ENCODE data around the gene TWIST2.

TWIST2 gene

DNA sequence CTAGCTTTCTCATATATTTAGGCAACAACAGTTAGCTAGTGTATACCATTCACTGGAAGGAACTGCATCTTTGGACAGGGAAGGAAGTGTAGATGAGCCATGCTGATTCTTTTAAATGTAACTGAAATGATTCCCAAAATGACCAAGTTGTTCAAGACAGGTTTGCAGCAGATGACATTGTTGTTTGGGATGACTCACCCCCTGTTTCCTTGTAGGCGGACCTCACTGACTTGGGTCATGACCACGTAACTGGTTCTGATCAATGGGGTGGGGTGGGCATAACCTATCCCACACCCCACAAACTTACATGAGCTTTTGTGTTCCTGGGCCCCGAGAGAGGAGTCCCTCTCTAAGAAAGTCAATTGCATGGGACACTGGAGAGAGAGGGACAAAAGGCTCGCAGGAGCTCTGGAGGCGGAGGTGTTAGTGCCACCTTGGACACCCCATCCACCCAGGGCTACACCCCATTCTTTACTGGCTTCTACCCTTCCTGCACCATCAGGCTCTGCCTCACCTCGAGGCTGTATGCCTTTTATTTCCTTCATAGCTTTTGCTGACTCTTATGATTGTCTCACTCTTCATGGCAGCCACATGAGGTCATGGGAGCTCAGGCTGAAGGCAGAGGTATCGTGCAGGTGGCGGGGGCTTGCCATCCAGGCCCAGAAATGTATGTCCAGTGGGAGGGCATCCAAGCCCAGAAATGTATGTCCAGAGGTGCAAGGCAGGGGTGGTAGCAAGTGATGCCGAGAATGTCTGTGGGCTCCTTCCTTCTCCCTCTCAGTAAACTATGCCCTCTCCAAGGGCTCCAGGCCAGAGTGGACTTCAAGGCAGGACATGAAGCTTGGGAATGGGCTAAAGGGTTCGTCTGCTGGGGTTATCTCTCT lies 108.0 kb downstream of the TWIST2 start:
- Histone ChIP-seq H3K9ac (ENCODE audit: insufficient read length) (no peak overlapping the region), H3K36me3 (ENCODE audit: insufficient read depth, low read length) (no peaks in the 10 kb centered on the region), H3K4me3 (no peak overlapping the region), H3K27ac (no peak overlapping the region), H3K9me3 (ENCODE audit: low read depth, low read length) (no peaks in the 10 kb centered on the region)
- DNase-seq (ENCODE audit: low read depth, low spot score): no peak
- TF ChIP-seq EZH2 (IDR thresholded peaks at IDR 0.05) (no peak), FOXP2 (optimal IDR thresholded peaks at IDR 0.05; ENCODE audit: control extremely low read depth, extremely low read length, insufficient read depth) (no peak), POLR2AphosphoS5 (IDR thresholded peaks at IDR 0.05; ENCODE audit: borderline replicate concordance, low read depth, low read length) (no peak)

DNA sequence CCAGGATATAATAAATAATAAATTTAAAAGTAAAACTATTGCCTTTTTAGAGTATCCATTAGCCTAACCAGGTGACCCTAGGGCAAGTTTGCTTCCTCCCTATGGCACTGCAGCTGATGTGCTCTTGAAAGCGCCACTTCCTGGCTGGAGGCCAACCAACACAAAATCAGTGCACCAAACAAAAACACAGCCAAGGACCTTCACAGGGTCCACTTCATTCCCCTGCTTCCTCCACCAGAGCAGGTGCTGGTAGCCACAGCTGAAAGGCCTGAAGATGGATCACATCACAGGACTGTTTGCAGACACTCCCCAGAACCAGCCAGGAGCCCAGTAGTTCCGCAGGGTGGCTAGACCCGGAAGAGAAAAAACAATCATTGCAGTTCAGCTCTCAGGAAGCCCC lies 108.8 kb downstream of the TWIST2 start:
- Histone ChIP-seq H3K4me3 (no peak overlapping the region), H3K27ac (no peak overlapping the region), H3K9me3 (ENCODE audit: low read depth, low read length) (no peaks in the 10 kb centered on the region), H3K36me3 (ENCODE audit: insufficient read depth, low read length) (no peaks in the 10 kb centered on the region), H3K9ac (ENCODE audit: insufficient read length) (no peak overlapping the region)
- no peak for DNase-seq (ENCODE audit: low read depth, low spot score)
- no peak for TF ChIP-seq POLR2AphosphoS5 (IDR thresholded peaks at IDR 0.05; ENCODE audit: borderline replicate concordance, low read depth, low read length)
- no peak for TF ChIP-seq EZH2 (IDR thresholded peaks at IDR 0.05)
- TF ChIP-seq FOXP2 (optimal IDR thresholded peaks at IDR 0.05; ENCODE audit: control extremely low read depth, extremely low read length, insufficient read depth): no peak
